Endodermal cell (in vitro differentiated cells): Measurements from ENCODE around the gene SND1. TPM values are rescaled to one million over a fixed set of nuclear protein-coding genes. Genes with fewer than 3 reads are reported as not detected.

ENCODE experiments used
- DNase-seq: peaks from one replicate; pipeline ENCODE4 v3.0.0-alpha.2; 2017
- H3K27ac ChIP-seq: 2 replicates; pipeline ENCODE4 v1.5.1; 2013; ENCODE audit warnings: mild to moderate bottlenecking, low read depth, low read length, moderate library complexity
- H3K27me3 ChIP-seq: 2 replicates; pipeline ENCODE4 v1.6.1; 2013; ENCODE audit warnings: mild to moderate bottlenecking, low read length, moderate library complexity; ENCODE audit not compliant: insufficient read depth, control insufficient read depth, poor library complexity, severe bottlenecking
- H3K36me3 ChIP-seq: 2 replicates; pipeline ENCODE4 v1.7.0; 2013; ENCODE audit warnings: mild to moderate bottlenecking, low read length, moderate library complexity; ENCODE audit not compliant: control insufficient read depth, insufficient read depth
- H3K4me1 ChIP-seq: one replicate; pipeline ENCODE4 v1.7.0; 2013; ENCODE audit warnings: low read length; ENCODE audit not compliant: control insufficient read depth, insufficient read depth
- H3K4me3 ChIP-seq: 2 replicates; pipeline ENCODE4 v1.5.1; 2013; ENCODE audit warnings: mild to moderate bottlenecking, low read length, moderate library complexity
- H3K9ac ChIP-seq: 2 replicates; pipeline ENCODE4 v1.6.1; 2013; ENCODE audit warnings: mild to moderate bottlenecking, low read length, moderate library complexity; ENCODE audit not compliant: poor library complexity, severe bottlenecking; ENCODE audit errors: extremely low read depth
- H3K9me3 ChIP-seq: 2 replicates; pipeline ENCODE4 v1.6.1; 2013; ENCODE audit warnings: mild to moderate bottlenecking, low read length, moderate library complexity; ENCODE audit not compliant: control insufficient read depth
- H3K27ac Mint-ChIP-seq: 2 replicates; pipeline ENCODE4 v1.8.0; 2020; ENCODE audit warnings: mixed read lengths
- H3K27me3 Mint-ChIP-seq: 2 replicates; pipeline ENCODE4 v1.8.0; 2021; ENCODE audit warnings: mild to moderate bottlenecking, mixed read lengths; ENCODE audit not compliant: insufficient read depth
- H3K36me3 Mint-ChIP-seq: 2 replicates; pipeline ENCODE4 v1.8.0; 2020; ENCODE audit warnings: low read depth, mixed read lengths
- H3K4me1 Mint-ChIP-seq: 2 replicates; pipeline ENCODE4 v1.8.0; 2020; ENCODE audit warnings: mixed read lengths
- H3K4me3 Mint-ChIP-seq: 2 replicates; pipeline ENCODE4 v1.8.0; 2020; ENCODE audit warnings: mild to moderate bottlenecking, moderate library complexity, mixed read lengths
- H3K9me3 Mint-ChIP-seq: 2 replicates; pipeline ENCODE4 v1.8.0; 2020; ENCODE audit warnings: mild to moderate bottlenecking, mixed read lengths
- CTCF ChIP-seq: fragments of 200-600 bp; sonication (generic); conservative IDR thresholded peaks from 2 replicates; pipeline ENCODE4 v1.5.0; 2021; ENCODE audit warnings: antibody characterized with exemption, mild to moderate bottlenecking
- WGBS, 2 experiments: methylation state at CpG; one replicate each; pipeline versions ENCODE4 v1.1.5 to v1.1.7; 2013; ENCODE audit warnings: missing lambda C conversion rate in 2 of 2, mixed read lengths in 1 of 2; ENCODE audit not compliant: insufficient coverage in 1 of 2, insufficient read length in 1 of 2; 5-methylcytosine and 5-hydroxymethylcytosine counted together
- total RNA-seq, 2 donors: library from RNA; stranded (reverse); fragmentation: NEBNext Ultra II Directional in 1 of 2; extraction: Animal tissue kit (Norgen Biotek cat#: 25700) in 1 of 2; gene quantifications; 2 replicates in 1 of 2; 3 replicates in 1 of 2; pipeline ENCODE4 v1.2.1, GENCODE V29; 2021

SND1 gene
- total RNA-seq, 2 donors from 2014 or later, result 240 to 267 TPM

DNA sequence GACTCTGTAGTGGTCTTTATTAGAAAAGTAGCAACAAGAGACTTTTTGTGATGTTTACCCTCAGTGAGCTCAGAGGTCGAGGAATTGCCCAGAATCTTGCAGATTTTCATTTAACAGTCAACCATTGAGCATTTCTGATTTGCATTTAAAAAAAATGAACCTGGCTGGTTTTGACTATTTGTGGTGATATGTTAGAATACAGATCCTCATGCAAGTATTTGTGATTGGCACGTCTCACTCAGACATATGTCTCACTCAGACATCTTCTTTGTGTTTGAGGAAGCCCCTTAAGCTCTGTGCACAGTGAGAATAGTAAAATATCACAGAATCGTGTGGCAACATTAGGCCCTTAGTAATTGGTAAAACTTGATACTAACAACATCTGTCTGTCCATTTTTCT lies 113.2 kb downstream of the SND1 start:
- no peak overlapping the region for H3K4me3 ChIP-seq

GRCh38 chr7:127766831-127767459 lies 115.0 kb downstream of the SND1 start:
- H3K27me3 ChIP-seq, result no peaks in the 10 kb centered on the region
- Mint-ChIP-seq H3K36me3 (peaks cover 12% of the 10 kb centered on the region), H3K4me1 (peaks cover 36% of the 10 kb centered on the region), H3K27ac (peak overlapping the region; percentile 69), H3K9me3 (no peaks in the 10 kb centered on the region), H3K27me3 (no peaks in the 10 kb centered on the region), H3K4me3 (no peak overlapping the region)
- TF ChIP-seq CTCF, result no peak
- H3K4me1 ChIP-seq, result peaks cover 11% of the 10 kb centered on the region
- H3K9ac ChIP-seq, result no peak overlapping the region
- DNase-seq, result no peak
- no peaks in the 10 kb centered on the region for H3K9me3 ChIP-seq
- no peak overlapping the region for H3K27ac ChIP-seq
- WGBS, 2 experiments, result 95% methylated on average over 1 of the region's 4 CpGs; no CpG with 5 or more reads in 1 of the 2 experiments
- H3K36me3 ChIP-seq, result peaks cover 17% of the 10 kb centered on the region
- H3K4me3 ChIP-seq, result no peak overlapping the region

More for the DNA sequence above, 113.2 kb downstream of the SND1 start:
- Histone ChIP-seq H3K27me3 (no peaks in the 10 kb centered on the region), H3K27ac (no peak overlapping the region), H3K9me3 (no peaks in the 10 kb centered on the region), H3K4me1 (peaks cover 11% of the 10 kb centered on the region), H3K9ac (no peak overlapping the region), H3K36me3 (peaks cover 10% of the 10 kb centered on the region)
- no peak for TF ChIP-seq CTCF
- Mint-ChIP-seq H3K9me3 (no peaks in the 10 kb centered on the region), H3K4me1 (peaks cover 42% of the 10 kb centered on the region), H3K27me3 (no peaks in the 10 kb centered on the region), H3K4me3 (no peak overlapping the region), H3K36me3 (peaks cover 9% of the 10 kb centered on the region), H3K27ac (no peak overlapping the region)
- DNase-seq, result no peak
- WGBS, 2 experiments, result 85 to 96% methylated on average over 2 to 3 of the region's 3 CpGs

GRCh38 chr7:127768241-127768640 lies 116.2 kb downstream of the SND1 start:
- Mint-ChIP-seq H3K27me3 (no peaks in the 10 kb centered on the region), H3K4me3 (no peak overlapping the region), H3K27ac (no peak overlapping the region), H3K36me3 (peaks cover 18% of the 10 kb centered on the region), H3K9me3 (no peaks in the 10 kb centered on the region), H3K4me1 (peaks cover 32% of the 10 kb centered on the region)
- Histone ChIP-seq H3K27ac (no peak overlapping the region), H3K9me3 (no peaks in the 10 kb centered on the region), H3K4me1 (peaks cover 11% of the 10 kb centered on the region), H3K9ac (no peak overlapping the region), H3K4me3 (peak overlapping the region; percentile 56), H3K36me3 (peaks cover 21% of the 10 kb centered on the region), H3K27me3 (no peaks in the 10 kb centered on the region)
- DNase-seq, result no peak
- 57 to 71% methylated on average over 1 to 2 of the region's 2 CpGs for WGBS, 2 experiments
- no peak for TF ChIP-seq CTCF
